ENCODE results near the gene KRT36.
A peak's percentile ranks its signal among the peaks of the same experiment; 100 is the strongest.

KRT36 gene

DNA sequence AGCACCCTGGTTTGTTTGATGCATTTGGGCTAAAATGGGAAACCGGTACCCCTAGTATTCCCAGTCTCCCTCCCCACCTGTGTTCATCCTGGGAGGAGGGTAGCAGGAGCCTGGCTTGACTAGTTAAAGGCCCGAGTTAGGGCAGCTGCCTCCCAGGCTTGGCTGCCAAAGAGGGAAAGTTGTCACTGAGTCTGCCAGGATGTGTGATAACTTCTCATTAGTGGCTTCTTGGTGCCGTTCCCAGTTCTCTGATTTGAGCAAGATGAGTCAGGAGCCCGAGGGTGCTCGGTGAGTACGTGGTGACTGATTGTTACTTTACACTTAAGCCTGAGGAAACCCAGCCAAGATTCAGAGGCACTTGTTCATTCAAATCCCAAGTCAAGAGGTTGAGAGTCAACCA, 25.0 kb downstream of the KRT36 start:
- H3K4me3 ChIP-seq (ENCODE audit: low read depth, low read length) = no peak overlapping the region
- TF ChIP-seq, protein P1, sequence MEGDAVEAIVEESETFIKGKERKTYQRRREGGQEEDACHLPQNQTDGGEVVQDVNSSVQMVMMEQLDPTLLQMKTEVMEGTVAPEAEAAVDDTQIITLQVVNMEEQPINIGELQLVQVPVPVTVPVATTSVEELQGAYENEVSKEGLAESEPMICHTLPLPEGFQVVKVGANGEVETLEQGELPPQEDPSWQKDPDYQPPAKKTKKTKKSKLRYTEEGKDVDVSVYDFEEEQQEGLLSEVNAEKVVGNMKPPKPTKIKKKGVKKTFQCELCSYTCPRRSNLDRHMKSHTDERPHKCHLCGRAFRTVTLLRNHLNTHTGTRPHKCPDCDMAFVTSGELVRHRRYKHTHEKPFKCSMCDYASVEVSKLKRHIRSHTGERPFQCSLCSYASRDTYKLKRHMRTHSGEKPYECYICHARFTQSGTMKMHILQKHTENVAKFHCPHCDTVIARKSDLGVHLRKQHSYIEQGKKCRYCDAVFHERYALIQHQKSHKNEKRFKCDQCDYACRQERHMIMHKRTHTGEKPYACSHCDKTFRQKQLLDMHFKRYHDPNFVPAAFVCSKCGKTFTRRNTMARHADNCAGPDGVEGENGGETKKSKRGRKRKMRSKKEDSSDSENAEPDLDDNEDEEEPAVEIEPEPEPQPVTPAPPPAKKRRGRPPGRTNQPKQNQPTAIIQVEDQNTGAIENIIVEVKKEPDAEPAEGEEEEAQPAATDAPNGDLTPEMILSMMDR (conservative IDR thresholded peaks at IDR 0.05; ENCODE audit: low read depth, low read length) = no peak
- peak; percentile 69 for DNase-seq (ENCODE audit: low read depth)

DNA sequence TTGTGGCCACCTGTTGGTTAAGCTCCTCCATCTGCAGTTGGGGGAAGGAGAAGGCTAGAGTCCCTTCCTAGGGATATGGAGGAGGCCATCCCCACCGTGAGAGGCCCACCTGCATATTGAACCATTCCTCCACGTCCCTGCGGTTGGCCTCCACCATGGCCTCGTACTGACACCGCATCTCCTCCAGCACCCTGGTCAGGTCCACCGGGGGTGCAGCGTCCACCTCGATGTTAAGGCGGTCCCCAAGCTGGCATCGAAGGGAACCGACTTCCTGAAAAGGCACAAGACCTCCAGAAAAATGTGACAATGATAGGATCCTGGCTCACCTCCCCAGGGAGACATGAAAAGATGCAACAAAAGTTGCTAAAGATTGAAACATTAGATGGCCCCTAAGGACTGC, 25.5 kb downstream of the KRT36 start:
- H3K4me3 ChIP-seq (ENCODE audit: low read depth, low read length) = no peak overlapping the region
- TF ChIP-seq, protein P1 (conservative IDR thresholded peaks at IDR 0.05; ENCODE audit: low read depth, low read length) = no peak
- DNase-seq (ENCODE audit: low read depth) = no peak

DNA sequence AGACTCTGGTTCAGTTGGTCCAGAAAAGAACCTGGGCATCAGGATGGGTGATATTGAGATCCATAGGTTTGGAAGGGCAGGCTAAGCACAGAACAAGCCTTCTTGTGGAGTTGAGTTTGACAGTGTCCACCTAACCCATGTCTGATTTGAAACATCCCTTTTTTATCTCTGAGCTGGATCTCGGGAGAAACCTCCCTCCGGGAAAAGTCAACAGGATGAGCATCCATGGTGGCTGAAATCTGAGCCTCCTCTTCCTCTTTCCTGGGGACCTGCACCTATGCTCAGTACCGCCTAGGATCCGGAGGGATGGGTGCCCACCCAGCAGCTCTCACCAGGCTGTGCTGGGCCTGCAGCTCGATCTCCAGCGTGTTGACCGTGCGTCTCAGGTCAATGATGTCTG, 26.0 kb downstream of the KRT36 start:
- TF ChIP-seq, protein P1 (conservative IDR thresholded peaks at IDR 0.05; ENCODE audit: low read depth, low read length) = no peak
- no peak for DNase-seq (ENCODE audit: low read depth)
- no peak overlapping the region for H3K4me3 ChIP-seq (ENCODE audit: low read depth, low read length)

DNA sequence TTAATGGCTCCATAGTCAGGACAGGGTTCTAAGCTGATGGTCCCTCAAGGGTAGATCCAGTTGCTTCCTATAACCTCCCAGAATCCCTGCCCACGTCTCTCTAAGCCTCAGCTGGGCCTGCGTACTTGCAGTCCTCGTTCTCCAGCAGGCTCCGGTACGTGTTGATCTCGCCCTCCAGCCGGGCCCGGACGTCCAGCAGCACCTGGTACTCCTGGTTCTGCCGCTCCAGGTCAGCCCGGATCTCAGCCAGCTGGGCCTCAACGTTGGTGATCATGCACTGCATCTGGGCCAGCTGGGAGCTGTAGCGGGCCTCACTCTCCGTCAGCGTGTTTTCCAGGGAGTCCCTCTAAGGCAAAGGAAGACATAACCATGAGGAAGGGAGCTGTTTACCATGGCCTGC, 27.0 kb downstream of the KRT36 start:
- TF ChIP-seq, protein P1 (conservative IDR thresholded peaks at IDR 0.05; ENCODE audit: low read depth, low read length) = no peak

DNA sequence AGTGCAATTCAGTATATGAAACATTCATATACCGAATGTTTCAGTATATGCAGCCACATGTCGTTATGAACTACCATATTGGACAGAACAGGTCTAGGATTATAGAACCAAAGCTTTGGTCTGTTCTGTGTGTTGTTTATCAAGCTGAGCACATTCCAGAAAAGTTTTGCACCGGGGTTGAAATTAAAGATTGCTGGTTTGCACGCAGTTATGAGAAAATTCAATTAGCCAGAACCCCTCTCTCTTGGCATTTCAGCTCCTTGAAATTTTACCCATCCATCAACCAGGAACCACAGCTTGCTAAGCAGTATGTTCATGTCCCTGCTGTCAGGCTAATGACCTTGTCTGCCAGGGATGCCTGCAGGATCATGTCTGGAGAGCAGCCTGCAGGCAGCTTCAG, 32.0 kb downstream of the KRT36 start:
- TF ChIP-seq, protein P1 (conservative IDR thresholded peaks at IDR 0.05; ENCODE audit: low read depth, low read length) = no peak
- no peak for DNase-seq (ENCODE audit: low read depth)
- no peak overlapping the region for H3K4me3 ChIP-seq (ENCODE audit: low read depth, low read length)

More for the DNA sequence above, 27.0 kb downstream of the KRT36 start:
- H3K4me3 ChIP-seq (ENCODE audit: low read depth, low read length) = no peak overlapping the region
- no peak for DNase-seq (ENCODE audit: low read depth)

DNA sequence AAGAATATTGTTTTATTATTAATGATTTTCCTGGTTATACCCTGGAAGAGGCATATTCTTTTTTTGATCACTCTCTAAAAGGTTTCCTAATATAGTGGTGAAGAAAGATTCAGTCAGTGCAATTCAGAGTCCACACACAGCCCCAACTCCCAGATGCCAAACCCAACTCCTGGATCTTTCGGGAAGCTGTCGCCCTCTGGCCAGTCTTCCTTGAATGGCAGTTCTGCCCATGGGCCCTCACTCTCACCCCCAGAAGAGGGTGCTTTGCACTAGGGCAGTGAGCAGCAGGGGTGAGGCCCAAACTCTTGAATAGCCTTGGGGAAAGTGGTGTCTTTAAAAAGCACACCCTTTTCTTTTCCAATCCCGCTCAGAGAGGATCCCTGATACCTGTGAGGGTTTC, 33.5 kb downstream of the KRT36 start:
- TF ChIP-seq, protein P1 (conservative IDR thresholded peaks at IDR 0.05; ENCODE audit: low read depth, low read length) = peak; percentile 25
- DNase-seq (ENCODE audit: low read depth) = no peak

DNA sequence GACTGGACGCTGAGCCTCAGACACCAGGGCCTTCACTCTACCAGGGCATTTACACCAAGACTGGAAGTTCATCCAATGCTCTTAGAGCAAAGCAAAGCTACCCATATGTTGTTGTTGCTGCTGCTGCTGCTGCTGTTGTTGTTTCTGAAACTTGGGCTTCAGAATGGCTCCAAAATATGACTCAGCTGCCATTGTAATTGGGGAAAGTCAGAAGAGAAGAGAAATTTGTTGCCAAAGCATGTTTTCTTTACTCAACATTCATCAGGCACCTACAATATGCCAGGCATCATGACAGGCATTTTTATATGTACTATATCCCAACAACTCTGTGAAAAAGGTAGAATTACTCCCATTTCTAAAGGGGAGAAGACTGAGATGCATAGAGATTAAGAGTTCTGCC, 34.5 kb downstream of the KRT36 start:
- DNase-seq (ENCODE audit: low read depth) = no peak
- no peak overlapping the region for H3K4me3 ChIP-seq (ENCODE audit: low read depth, low read length)
- TF ChIP-seq, protein P1 (conservative IDR thresholded peaks at IDR 0.05; ENCODE audit: low read depth, low read length) = no peak

More for the DNA sequence above, 33.5 kb downstream of the KRT36 start:
- no peak overlapping the region for H3K4me3 ChIP-seq (ENCODE audit: low read depth, low read length)
